ENCODE data around the gene RPP25. TPM values are rescaled to one million over a fixed set of nuclear protein-coding genes. Genes with fewer than 3 reads are reported as not detected.

RPP25 gene
- total RNA-seq, 1 experiment from 2014 or later, result 31.3 TPM

- no peaks in the 10 kb centered on the region for H3K9me3 Mint-ChIP-seq
- no peak for ATAC-seq
- ChIA-PET POLR2A (no interaction called here), CTCF (interaction anchor here (1.0 to 4.0 kb wide), 8 partner anchors 11 to 413 kb away, joined by 3 to 24 read pairs (median 3); no protein-coding TSS in a partner anchor)
- H3K27ac Mint-ChIP-seq, result no peak overlapping the region
- peaks cover 49% of the 10 kb centered on the region for H3K4me1 Mint-ChIP-seq
- H3K27me3 Mint-ChIP-seq (ENCODE audit: low read depth), result peaks cover 40% of the 10 kb centered on the region
- DNase-seq (ENCODE audit: low spot score), result no peak
- H3K36me3 Mint-ChIP-seq, result no peaks in the 10 kb centered on the region
- peak overlapping the region; percentile 86 for H3K4me3 Mint-ChIP-seq
- TF ChIP-seq TP53 (CRISPR knock-in tag; IDR thresholded peaks at IDR 0.05) (no peak), AFF4 (CRISPR knock-in tag; IDR thresholded peaks at IDR 0.05; ENCODE audit: borderline replicate concordance) (no peak), NFYB (CRISPR knock-in tag; conservative IDR thresholded peaks at IDR 0.05; ENCODE audit: low read depth) (no peak), MAX (CRISPR knock-in tag; IDR thresholded peaks at IDR 0.05) (no peak), JUN (CRISPR knock-in tag; IDR thresholded peaks at IDR 0.05) (no peak), STAT6 (CRISPR knock-in tag; conservative IDR thresholded peaks at IDR 0.05; ENCODE audit: low read depth) (no peak), IRF2 (CRISPR knock-in tag; IDR thresholded peaks at IDR 0.05; ENCODE audit: borderline replicate concordance, low read depth) (no peak)
These were observed 1.6 kb downstream of the RPP25 start for GRCh38 chr15:74955017-74955416.

- H3K27ac Mint-ChIP-seq, result no peak overlapping the region
- H3K27me3 Mint-ChIP-seq (ENCODE audit: low read depth), result peaks cover 35% of the 10 kb centered on the region
- peaks cover 47% of the 10 kb centered on the region for H3K4me1 Mint-ChIP-seq
- H3K36me3 Mint-ChIP-seq, result no peaks in the 10 kb centered on the region
- peak overlapping the region; percentile 86 for H3K4me3 Mint-ChIP-seq
- ChIA-PET CTCF (interaction anchor here (1.0 to 4.0 kb wide), 7 partner anchors 12 to 413 kb away, joined by 3 to 24 read pairs (median 3); no protein-coding TSS in a partner anchor), POLR2A (no interaction called here)
- ATAC-seq (no peak), DNase-seq (ENCODE audit: low spot score) (no peak)
- H3K9me3 Mint-ChIP-seq, result no peaks in the 10 kb centered on the region
- no peak for TF ChIP-seq MXD4 (CRISPR knock-in tag; IDR thresholded peaks at IDR 0.05; ENCODE audit: borderline replicate concordance)
- TF ChIP-seq ETV6 (CRISPR knock-in tag; IDR thresholded peaks at IDR 0.05), result no peak
- TF ChIP-seq JUN (CRISPR knock-in tag; IDR thresholded peaks at IDR 0.05), result no peak
- TF ChIP-seq FOXP4 (CRISPR knock-in tag; IDR thresholded peaks at IDR 0.05), result no peak
- no peak for TF ChIP-seq FOXP1 (CRISPR knock-in tag; IDR thresholded peaks at IDR 0.05; ENCODE audit: borderline replicate concordance)
- no peak for TF ChIP-seq PRRX2 (CRISPR knock-in tag; IDR thresholded peaks at IDR 0.05)
- TF ChIP-seq HMGXB4 (CRISPR knock-in tag; IDR thresholded peaks at IDR 0.05), result no peak
- TF ChIP-seq EMX1 (CRISPR knock-in tag; IDR thresholded peaks at IDR 0.05), result no peak
- no peak for TF ChIP-seq NR1H2 (CRISPR knock-in tag; IDR thresholded peaks at IDR 0.05)
- no peak for TF ChIP-seq AR (CRISPR knock-in tag; IDR thresholded peaks at IDR 0.05)
- TF ChIP-seq ESRRA (CRISPR knock-in tag; IDR thresholded peaks at IDR 0.05; ENCODE audit: borderline replicate concordance), result no peak
- TF ChIP-seq CBFB (CRISPR knock-in tag; IDR thresholded peaks at IDR 0.05; ENCODE audit: low read depth), result no peak
- no peak for TF ChIP-seq ZMAT4 (CRISPR knock-in tag; IDR thresholded peaks at IDR 0.05)
- TF ChIP-seq ZSCAN18 (CRISPR knock-in tag; IDR thresholded peaks at IDR 0.05), result no peak
These were observed 2.1 kb downstream of the RPP25 start for GRCh38 chr15:74954515-74954914.

Data from WTC11 (cell line).